ENCODE measurements around the gene COBL.

DNA sequence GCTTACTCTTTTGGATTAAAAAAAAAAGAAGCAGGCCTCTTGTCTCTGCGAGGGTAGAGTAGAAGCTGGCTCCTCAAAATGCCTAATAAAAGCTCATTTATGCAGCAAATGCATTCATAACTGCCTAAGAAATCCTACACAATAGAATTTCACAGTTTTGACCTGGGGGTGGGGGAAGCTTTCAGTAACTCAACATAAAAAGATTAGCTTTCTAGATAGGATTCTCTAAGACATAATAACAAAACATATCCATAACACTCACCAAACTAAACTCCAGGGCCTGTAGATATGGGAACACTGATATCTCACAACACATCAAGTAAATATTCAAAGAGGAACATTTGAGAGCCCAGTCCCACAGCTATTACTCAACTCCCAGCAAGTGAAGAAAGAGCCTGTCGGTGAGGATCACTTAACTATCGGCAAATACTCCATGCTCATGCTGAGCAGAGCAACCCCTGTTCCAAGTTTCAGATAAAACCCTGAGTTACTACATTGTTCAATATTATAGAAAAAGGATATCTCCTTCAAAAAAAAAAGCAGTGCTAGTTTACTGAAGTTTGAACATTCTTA is 88.1 kb downstream of the COBL start:
- TF ChIP-seq, protein P1, sequence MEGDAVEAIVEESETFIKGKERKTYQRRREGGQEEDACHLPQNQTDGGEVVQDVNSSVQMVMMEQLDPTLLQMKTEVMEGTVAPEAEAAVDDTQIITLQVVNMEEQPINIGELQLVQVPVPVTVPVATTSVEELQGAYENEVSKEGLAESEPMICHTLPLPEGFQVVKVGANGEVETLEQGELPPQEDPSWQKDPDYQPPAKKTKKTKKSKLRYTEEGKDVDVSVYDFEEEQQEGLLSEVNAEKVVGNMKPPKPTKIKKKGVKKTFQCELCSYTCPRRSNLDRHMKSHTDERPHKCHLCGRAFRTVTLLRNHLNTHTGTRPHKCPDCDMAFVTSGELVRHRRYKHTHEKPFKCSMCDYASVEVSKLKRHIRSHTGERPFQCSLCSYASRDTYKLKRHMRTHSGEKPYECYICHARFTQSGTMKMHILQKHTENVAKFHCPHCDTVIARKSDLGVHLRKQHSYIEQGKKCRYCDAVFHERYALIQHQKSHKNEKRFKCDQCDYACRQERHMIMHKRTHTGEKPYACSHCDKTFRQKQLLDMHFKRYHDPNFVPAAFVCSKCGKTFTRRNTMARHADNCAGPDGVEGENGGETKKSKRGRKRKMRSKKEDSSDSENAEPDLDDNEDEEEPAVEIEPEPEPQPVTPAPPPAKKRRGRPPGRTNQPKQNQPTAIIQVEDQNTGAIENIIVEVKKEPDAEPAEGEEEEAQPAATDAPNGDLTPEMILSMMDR (IDR thresholded peaks at IDR 0.05), result no peak
- no peak for TF ChIP-seq POLR2A (IDR thresholded peaks at IDR 0.05)
